HG03558 (cell line): ENCODE data around the gene KCND1.

Experiments
- ATAC-seq: cut with Tn5 transposase; IDR thresholded peaks from one replicate; pipeline ENCODE4 v1.9.1; 2021; ENCODE audit warnings: moderate number of reproducible peaks; ENCODE audit not compliant: unreplicated experiment; ENCODE audit errors: extremely low read depth

The KCND1 gene

DNA sequence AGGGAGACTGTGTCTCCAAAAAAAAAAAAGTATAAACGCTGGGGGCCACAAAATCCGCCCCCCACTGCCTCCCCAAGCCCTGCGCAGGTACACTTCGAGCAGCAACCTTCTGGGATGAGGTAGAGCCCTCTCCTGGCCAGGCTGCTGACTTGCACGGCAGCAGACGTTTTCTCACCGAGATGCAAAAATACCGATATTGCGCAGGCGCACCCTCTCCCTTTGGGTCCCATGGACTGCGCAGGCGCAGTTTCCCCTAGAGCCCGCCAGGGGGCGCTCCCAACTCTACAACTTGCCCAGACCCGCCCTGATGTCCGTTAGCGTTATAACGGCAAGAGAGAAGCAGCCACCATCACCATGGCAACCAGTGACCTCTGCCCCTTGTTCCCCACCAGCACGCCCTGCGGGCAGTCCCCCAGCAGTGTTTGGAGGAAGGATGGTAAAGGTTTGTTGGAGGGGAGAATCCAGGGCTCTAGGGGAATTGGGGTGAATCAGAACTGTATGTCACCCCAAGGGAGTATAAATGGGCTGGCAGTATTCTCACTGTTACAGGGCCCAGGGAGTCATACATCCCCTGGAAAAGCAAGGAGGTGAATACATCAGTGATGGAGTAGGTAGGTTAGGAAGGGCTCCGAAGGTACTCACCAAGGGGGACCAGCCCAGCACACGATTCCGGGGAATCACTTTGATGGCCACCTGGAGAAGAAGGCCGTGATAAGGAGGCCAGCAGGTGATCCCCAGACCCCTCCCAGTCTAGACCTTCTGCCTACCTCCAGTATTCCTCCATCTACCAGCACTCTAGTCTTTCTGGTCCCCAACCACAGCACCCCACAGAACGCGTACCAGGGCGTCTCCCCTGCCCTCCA, 54.3 kb downstream of the KCND1 start:
- no peak for ATAC-seq

DNA sequence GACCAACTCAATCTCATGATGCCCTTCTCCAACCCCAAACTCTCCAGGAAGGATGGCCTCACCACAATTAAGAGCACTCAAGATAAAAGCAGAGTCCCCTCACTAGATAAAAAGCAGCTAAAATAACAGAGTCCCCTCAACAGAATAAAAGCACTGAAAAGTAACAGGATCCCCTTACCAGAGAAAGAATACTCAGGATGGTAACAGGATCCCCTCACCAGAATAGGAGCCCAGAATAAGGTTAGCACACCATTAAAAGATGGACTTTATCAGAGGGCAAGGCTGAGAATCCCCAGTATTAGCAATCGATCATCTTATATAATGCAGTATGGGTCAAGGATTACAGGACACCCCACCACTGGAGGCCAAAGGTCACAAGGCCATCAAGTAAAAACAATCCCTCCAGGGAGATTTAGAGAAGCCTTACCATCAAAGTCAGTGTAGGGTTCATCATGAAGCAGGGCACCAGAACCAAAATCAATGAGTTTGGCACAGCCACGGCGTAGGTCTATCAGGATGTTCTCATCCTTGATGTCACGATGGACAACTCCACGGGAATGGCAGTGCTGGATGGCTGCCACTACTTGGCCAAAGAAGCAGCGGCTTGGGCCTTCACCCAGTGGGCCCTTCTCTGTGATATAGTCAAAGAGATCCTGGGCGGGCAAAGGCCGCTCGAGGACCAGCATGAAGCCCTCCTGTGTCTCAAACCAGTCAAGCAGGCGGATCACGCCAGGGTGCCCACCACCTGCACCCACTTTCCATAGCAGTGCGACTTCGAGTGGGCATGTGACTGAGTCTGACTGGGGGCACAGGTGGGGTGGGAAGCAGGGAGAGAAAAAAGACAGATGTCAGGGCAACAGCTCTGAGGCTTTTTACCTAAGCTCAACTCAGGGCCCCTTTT, 56.8 kb downstream of the KCND1 start:
- no peak for ATAC-seq

DNA sequence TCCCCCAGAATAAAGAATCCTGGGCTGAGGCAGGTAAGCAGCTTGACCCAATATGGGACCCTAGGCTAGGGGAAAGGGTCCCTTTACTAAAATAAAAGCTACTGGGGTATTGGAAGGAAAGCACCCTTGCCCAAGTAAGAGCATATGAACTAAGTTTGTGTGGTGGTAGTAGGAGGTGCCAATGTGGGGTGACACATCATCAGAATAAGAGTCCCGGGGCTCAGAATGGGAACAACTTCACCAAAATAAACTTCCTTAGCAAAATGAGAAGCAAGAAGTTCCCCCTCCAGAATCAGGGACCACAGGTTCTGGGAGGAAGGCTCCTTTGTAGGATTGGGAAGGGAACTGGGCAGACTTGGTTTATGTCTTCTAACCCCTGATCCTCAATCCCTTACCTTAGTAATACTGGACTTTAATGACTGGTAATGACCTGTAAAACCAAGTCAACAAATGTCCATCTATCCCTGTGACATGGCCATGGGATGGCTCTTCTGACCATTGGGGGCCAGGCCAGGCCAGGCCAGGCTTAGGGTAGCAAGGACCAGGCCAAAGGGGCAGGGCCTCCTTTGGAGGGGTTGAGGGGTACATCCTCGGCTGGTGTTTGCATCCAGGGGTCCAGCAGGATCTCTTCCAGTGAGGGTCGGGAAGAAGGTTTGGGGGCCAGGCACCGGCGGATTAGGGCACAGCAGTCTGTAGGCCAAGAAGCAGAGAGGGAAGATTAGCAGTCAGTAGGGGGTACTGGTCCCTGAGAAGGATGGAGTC, 57.9 kb downstream of the KCND1 start:
- no peak for ATAC-seq

DNA sequence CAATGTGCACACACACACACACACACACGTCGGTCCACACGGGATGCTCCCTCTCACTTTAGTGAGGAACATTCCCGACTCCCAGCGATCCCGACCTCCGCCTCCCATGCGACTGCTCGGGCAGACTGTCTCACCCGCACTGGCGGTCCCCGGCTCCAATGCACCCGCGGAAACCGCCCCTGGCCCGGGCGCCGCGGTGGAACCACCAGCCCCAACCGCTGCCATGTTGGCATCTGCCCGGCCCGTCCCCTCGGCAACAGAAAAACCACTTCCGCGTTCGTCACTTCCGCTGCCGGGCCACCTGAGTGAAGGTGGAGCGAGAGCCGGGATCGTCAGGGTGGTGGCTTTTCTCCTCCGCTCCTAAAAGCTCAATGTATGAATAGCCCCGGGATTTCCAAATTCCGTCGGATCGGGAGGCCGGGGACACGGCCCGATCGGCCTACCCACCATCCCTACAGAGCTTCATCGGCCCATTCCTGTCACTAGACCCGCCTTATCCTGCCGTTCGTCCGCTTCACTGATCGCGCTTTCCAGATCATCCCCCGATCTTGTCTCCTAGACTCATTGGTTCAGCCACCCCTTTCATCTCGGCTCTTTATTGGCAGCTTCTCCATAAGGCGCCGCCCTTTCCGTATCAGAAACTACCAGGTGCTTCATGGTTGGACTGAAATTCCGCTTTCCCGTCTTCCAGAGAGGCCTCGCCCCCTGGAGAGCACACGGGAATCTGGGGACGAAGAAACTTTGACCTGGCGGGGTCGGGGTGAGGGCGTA, 60.0 kb downstream of the KCND1 start, which contains the start of gene SLC35A2:
SLC35A2 (minus strand) TSS at position 235 of the 771 bp plus-strand sequence; CDS start at position 225, 10 bp downstream.
- ATAC-seq: no peak
